ENCODE data around the gene JUN. TPM values are rescaled to one million over a fixed set of nuclear protein-coding genes. Genes with fewer than 3 reads are reported as not detected.

Gene JUN
- total RNA-seq, 2 donors from 2014 or later, result 31.7 to 54.8 TPM

DNA sequence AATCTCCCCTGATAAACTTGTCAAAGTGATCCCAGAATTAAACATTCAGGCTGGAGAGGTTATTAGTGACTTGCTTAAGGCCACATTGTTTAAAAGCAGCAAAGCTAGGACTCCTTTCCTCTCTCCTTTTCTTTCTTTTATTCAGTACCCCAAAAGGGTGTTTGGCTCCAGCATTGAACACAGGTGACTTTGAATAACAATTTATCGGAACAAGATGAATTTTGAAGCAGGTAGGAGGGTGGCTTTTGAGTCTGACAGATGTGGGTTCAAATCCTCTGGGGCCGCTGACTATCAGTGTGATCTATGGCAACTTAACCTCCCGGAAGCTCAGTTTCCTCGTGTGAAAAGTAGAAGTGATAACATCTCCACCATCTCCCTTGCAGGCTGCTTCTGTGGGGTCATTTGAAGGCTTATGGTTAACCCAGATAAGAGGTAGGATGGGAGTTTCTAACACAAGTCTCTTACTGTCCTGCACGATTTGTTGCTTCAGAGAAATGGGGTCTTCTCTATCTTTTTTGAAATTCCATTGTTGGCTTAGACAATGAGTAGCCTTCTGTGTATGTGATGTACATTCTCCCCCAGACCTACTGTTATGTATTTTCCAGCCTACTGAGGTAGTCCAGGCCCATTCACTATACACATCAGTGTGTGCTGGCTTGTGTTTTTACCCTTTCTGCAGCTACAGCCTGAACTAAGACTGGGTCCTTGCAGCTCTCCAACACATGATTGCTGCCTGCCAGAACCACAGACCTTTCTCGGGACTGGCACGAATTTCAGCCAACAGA, 29.0 kb downstream of the JUN start:
- DNase-seq (ENCODE audit: low spot score in 2 of 2) (no peak), ATAC-seq (peak; percentile 17 to 45)
- H3K9me3 Mint-ChIP-seq, result peaks cover 4 to 33% of the 10 kb centered on the region in 2 donors
- H3K36me3 Mint-ChIP-seq, result peaks cover 0 to 36% of the 10 kb centered on the region in 2 donors
- peak overlapping the region in 1 of 2 donors; percentile 53 for H3K27ac Mint-ChIP-seq

DNA sequence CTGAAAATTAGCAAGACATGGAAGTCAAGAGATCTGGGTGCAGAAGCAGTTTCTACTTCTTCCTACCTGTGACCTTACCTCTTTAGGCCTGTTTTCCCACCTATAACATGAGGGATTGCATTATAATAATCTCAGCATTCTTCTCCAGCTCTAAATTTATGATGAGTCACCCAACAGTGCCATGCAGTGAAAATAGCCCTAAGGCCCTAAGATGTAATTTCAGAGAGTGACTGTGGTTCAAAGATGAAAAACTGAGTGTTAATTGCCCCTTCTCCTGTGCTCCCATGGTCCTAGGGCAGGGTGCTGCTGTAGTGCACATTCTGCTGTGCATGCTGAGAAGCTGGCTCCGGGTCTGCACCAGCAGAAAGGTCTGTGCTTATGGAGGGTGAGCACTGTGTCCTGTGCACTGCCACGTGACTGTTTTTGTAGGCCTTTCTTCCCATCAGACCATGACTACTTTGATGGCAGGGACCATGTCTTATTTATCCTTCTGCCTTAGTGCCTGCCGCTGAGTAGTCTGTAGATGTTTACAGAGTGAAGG, 29.7 kb downstream of the JUN start:
- Mint-ChIP-seq H3K9me3 (peaks cover 4 to 33% of the 10 kb centered on the region in 2 donors), H3K27ac (peak overlapping the region; percentile 8 to 53), H3K36me3 (peaks cover 0 to 36% of the 10 kb centered on the region in 2 donors)
- DNase-seq (ENCODE audit: low spot score in 2 of 2), result no peak
- no peak for ATAC-seq

DNA sequence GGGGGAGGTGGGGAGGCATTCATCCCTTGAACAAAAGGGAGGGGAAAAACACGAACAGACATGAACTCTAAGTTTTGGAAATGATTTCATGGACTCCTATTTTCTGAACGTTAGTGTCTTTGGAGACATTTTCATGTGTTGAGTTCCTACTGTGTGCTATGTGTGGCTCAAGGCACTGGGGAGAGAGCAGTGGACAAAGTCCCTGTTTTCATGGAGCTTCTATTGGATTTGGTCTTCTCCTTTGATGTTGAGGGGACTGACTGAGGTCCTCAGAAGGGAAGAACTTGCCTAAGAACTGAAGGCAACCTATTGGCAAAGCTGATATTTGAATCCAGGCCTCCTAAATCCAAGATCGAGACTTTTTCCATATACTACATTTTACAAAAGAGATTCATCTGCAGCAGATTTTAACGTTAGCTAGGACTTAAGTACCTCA, 30.4 kb downstream of the JUN start:
- Mint-ChIP-seq H3K36me3 (peaks cover 0 to 36% of the 10 kb centered on the region in 2 donors), H3K9me3 (peaks cover 4 to 33% of the 10 kb centered on the region in 2 donors), H3K27ac (no peak overlapping the region)
- ATAC-seq (no peak), DNase-seq (ENCODE audit: low spot score in 2 of 2) (no peak)

DNA sequence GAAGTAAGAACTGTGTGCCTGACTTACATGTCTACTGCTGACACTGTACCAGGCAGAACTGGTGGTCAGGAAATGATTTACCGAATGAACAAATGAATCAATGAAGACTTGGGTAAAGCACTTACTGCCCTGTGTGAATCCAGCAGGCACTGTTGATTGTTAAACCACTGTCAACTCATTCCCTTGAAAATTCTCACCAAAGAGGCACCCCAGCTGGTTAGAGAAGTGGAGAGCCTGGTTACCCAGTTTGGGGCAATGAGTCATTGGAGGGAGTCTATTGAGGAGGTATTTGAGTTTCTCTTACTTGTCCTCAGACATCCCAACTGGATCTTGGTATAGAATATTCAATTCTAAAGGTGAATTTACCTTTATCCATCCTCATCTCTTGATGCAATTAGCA, 34.2 kb downstream of the JUN start:
- Mint-ChIP-seq H3K9me3 (peaks cover 0 to 18% of the 10 kb centered on the region in 2 donors), H3K36me3 (peaks cover 0 to 19% of the 10 kb centered on the region in 2 donors), H3K27ac (no peak overlapping the region)
- no peak for DNase-seq (ENCODE audit: low spot score in 2 of 2)
- ATAC-seq, result no peak

DNA sequence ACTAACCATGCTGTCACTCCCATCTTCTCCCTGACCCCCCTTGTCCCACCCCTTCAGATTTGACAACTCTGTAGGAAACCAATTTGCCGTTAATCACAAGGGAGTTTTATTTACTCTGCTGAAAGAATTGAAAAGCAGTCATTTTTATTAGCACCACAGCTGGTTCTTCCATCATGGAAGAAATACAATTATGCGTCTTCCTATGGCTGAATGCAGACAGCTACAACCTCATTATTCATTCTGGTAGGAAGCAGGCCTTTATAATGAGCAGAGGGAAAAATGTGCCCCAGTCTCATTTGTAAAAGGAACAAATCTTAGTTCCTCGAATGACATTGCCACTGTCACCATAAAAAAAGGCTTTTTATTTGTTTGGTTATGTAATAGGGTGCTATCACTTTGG, 35.2 kb downstream of the JUN start:
- no peak for DNase-seq (ENCODE audit: low spot score in 2 of 2)
- H3K36me3 Mint-ChIP-seq, result peaks cover 0 to 9% of the 10 kb centered on the region in 2 donors
- ATAC-seq, result no peak

DNA sequence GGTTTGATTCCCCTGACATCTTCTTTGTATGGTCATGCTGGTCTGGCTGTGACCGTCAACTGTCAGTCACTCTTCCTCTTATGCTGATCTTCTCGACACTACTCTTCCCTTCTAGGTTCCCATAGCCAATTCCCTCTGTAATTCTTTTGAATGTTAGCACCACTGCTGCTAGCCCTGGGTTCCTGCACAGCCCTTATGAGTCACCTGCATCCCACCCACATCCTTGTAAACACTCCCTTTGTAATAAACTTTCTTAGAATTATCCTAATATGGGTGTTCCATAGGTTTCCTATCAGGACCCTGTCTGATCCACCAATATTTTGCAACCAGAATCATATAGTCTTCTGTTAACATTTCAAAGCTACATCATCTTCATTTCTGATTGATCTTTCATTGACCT, 37.1 kb downstream of the JUN start:
- no peak for DNase-seq (ENCODE audit: low spot score in 2 of 2)
- H3K27ac Mint-ChIP-seq, result no peak overlapping the region
- no peak for ATAC-seq

More for the DNA sequence above, 35.2 kb downstream of the JUN start:
- H3K9me3 Mint-ChIP-seq, result peaks cover 0 to 13% of the 10 kb centered on the region in 2 donors
- H3K27ac Mint-ChIP-seq, result no peak overlapping the region

DNA sequence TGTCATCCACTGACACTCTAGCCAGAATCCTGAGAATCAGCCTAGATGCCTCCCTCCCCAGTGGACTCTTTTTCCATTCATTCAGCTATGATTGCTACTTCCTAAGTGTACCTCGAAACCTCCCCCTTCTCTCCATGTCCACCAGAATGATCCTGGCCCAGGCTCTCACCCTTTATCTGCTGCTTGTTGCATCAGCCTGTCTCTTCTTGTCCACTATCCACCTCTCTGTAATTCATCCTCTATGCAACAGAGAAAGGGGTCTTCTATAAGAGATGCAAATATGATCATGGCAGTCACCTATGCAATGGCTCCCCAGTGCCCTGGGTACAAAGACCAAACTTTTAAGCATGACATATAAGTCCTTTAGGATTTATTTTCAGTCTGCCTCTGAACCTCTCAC, 37.7 kb downstream of the JUN start:
- Mint-ChIP-seq H3K27ac (peak overlapping the region in 1 of 2 donors; percentile 22), H3K9me3 (peaks cover 0 to 4% of the 10 kb centered on the region in 2 donors), H3K36me3 (no peaks in the 10 kb centered on the region)
- ATAC-seq (no peak), DNase-seq (ENCODE audit: low spot score in 2 of 2) (no peak)

More for the DNA sequence above, 37.1 kb downstream of the JUN start:
- no peaks in the 10 kb centered on the region for H3K36me3 Mint-ChIP-seq
- peaks cover 0 to 4% of the 10 kb centered on the region in 2 donors for H3K9me3 Mint-ChIP-seq

DNA sequence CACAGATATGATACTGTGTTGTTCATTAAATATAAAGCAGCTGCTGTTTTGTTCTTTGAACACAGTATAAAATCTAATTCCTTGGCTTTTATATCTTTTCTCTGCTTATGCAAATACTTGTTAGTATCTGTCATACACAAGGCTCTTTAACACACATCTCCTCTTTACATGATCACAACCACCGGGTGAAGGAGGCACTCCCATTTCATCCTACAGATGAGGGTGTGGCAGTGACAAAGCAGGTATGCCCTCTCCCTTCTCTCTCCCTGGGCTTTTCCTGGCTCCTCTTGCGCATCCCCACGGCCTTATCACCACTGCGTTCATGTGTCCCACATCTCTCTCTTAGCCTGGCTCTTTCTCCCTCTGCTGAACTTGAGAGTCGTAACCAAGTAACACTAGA, 38.2 kb downstream of the JUN start:
- Mint-ChIP-seq H3K36me3 (no peaks in the 10 kb centered on the region), H3K27ac (no peak overlapping the region), H3K9me3 (peaks cover 0 to 2% of the 10 kb centered on the region in 2 donors)
- no peak for DNase-seq (ENCODE audit: low spot score in 2 of 2)
- no peak for ATAC-seq

DNA sequence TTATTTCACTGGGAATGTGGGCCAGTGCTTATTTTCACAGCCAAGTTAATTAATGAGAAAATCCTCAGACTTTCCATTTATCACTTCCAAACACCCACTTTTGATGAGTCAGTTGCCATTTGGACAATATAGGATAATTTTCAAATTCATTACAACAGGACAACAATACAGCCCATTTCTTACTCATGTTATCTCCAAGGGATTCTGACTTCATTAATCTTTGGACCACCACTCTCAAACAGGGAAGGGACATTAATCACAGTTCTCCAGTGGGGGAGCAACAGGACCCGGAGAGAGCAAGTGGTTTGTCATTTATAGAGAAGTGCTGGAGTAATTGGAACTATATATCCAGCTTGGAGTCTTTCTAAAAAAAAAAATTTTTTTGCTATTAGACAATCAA, 38.7 kb downstream of the JUN start:
- Mint-ChIP-seq H3K36me3 (no peaks in the 10 kb centered on the region), H3K27ac (no peak overlapping the region), H3K9me3 (no peaks in the 10 kb centered on the region)
- DNase-seq (ENCODE audit: low spot score in 2 of 2) (no peak), ATAC-seq (no peak)

DNA sequence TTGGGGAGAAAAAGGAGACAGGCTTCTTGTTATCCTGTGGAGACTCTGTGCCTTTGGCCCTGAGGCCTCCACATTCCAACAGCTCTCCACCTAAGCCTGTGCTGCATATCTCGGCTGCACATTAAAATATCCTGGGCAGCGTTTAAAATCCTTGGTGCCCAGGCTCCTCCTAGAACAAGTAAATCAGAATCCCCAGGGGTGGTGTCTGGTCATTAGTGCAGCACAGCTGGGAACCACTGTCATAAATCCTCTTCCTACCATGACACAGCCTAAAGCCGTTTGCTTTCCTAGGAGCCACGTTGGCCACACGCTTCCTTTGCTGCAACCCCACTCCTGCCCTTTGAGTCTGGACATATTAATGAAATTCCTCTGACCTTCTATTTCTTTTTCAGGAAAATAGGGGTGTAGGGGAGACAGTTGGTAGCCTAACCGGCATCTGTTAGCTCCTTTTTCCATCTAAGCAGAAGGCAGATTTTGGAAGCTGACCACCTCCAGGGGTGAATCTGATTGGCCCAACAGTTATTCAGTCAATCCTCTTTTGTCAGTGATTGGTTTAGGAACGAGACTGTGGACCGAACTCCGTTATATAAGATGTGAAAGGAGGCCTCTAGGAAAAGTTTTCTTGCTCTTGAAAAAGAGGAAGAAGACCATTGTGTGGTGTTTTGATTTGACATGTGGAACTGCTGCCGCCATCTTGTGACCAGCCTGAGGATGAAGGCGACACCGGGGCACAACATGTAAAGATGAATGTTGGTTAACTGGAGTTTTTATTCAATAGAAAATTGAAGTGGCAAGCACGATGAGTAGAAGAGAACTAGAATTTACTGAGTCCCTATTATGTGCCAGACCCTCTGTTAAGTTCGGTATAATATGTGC, 41.9 kb downstream of the JUN start:
- ATAC-seq (no peak), DNase-seq (ENCODE audit: low spot score in 2 of 2) (no peak)
- Mint-ChIP-seq H3K27ac (no peak overlapping the region), H3K36me3 (no peaks in the 10 kb centered on the region), H3K9me3 (no peaks in the 10 kb centered on the region)

DNA sequence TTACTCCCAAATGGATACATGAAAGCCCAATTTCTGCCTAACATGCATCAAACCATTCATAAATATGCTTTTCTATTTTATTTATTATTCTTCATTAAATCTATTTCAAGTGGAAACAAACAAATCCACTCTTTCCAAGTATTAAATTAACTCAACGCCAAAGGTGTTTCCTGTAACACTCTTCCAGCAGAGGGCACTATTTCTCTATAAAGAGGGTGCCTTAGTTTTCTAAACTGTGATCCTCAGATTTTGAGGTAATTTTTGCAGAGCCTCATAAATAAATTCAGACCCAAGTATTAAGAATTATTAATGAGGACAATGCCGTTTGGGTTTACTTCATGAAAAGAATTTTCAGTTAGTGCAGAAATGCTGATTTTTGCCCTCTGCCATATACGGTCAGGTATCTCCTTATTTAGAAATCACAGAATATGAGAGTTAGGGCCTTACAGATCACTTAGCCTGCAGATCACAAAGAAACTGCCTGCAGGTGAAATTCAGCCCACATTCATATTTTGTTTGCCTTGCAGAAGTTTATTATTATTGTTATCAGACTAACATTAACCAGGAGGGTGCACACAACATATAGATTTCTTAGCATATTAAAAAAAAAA, 43.9 kb downstream of the JUN start:
- H3K27ac Mint-ChIP-seq, result no peak overlapping the region
- ATAC-seq, result peak; percentile 36 to 49
- no peaks in the 10 kb centered on the region for H3K9me3 Mint-ChIP-seq
- H3K36me3 Mint-ChIP-seq, result no peaks in the 10 kb centered on the region
- peak in 1 of 2 donors; percentile 45 for DNase-seq (ENCODE audit: low spot score in 2 of 2)

DNA sequence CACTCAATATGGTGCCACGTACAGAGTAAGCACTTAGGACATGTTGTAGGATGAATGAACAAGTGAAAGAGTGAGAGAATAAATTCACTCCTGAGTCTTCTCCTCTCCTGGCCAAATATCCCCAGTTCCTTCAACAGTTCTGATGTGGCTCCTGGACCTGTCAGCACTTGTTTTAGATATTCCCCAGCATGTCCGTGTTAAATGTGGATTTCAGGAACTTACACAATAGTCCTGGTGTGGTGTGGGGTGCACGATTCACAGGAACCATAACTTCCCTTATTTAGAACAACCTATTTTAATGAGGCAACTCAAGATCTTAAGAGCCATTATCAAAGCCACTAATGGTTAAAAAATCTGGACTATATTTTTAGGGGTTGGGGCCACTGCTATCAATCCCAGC, 45.0 kb downstream of the JUN start:
- no peak for ATAC-seq
- no peaks in the 10 kb centered on the region for H3K9me3 Mint-ChIP-seq
- no peak overlapping the region for H3K27ac Mint-ChIP-seq
- H3K36me3 Mint-ChIP-seq, result no peaks in the 10 kb centered on the region
- no peak for DNase-seq (ENCODE audit: low spot score in 2 of 2)

DNA sequence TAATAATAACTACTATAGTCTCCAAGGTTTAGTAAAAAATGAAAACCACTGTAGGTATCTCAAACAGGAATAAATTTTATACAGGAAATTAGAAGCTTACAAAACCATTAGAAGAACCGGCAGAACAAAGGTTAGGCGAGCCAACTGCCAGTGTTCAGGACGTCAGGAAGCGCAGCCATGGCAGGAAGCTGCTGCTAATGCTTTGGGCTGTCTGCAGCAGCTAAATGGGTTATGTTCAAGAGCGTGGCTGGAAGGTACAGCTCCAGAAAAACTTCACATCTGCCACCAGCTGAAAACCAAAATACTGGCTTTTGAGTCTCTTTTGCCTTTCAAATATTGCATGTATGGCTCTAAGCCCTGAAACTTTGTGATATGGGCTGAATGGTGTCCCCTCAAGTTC, 48.3 kb downstream of the JUN start:
- no peaks in the 10 kb centered on the region for H3K9me3 Mint-ChIP-seq
- ATAC-seq (no peak), DNase-seq (ENCODE audit: low spot score in 2 of 2) (no peak)
- H3K27ac Mint-ChIP-seq, result no peak overlapping the region
- no peaks in the 10 kb centered on the region for H3K36me3 Mint-ChIP-seq

DNA sequence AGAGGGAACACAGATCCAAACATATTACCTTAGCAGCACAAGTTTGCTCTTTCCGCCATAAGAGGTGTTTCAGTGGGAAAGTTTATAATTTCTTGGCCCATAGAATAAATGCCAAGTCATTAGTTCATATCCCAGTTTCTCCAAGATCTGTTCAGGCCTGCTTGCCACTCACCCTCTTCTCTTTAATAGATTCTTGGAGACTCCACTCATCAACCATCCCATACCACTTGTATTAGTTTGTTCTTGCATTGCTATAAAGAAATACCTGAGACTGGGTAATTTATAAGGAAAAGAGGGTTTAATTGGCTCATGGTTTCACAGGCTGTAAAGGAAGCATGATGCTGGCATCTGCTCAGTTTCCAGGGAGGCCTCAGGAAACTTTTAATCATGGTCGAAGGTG, 49.2 kb downstream of the JUN start:
- H3K27ac Mint-ChIP-seq, result no peak overlapping the region
- no peaks in the 10 kb centered on the region for H3K36me3 Mint-ChIP-seq
- no peak for DNase-seq (ENCODE audit: low spot score in 2 of 2)
- ATAC-seq, result no peak
- H3K9me3 Mint-ChIP-seq, result no peaks in the 10 kb centered on the region

DNA sequence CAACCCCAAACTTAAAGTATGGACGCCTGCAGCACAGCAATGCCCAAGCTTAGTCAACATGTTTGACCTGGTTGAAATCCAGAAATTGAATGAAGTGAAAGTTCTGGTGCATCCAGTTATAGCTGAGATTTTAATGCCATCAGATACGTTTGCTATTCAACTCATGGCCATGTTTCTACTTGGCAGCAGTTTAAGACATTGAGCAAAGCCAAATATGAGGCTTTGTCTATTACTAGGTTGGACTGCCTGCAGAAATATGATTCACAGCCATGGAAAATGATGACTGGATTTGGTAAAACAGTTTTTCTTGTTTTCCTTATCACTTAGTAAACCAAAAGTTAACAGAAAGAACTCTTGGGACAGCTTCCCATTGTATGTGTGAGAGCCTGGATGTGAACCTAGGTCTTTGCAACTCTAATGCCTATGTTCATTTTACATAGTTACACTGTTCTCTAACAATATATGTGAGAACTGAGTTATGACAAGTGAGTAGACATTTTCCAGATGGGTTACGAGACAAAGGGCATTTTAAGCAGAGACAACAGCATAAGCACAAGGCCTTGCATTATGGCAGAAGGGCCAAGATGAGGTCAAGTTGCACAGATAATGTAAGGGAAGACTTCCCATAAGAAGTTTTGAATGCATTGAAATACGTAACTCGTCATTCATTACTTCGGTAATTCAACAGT, 51.6 kb downstream of the JUN start:
- ATAC-seq (no peak), DNase-seq (ENCODE audit: low spot score in 2 of 2) (no peak)
- H3K9me3 Mint-ChIP-seq, result no peaks in the 10 kb centered on the region
- no peak overlapping the region for H3K27ac Mint-ChIP-seq
- no peaks in the 10 kb centered on the region for H3K36me3 Mint-ChIP-seq
